ENCODE data around the gene CFAP299. TPM values are rescaled to one million over a fixed set of nuclear protein-coding genes. Genes with fewer than 3 reads are reported as not detected.
"Not testable (repeated sequence)": the region's sequence is repeated elsewhere in the genome, so short reads cannot be mapped to it uniquely, and the experiment has no call there.

The CFAP299 gene
- total RNA-seq, 1 donor from 2014 or later: not detected

DNA sequence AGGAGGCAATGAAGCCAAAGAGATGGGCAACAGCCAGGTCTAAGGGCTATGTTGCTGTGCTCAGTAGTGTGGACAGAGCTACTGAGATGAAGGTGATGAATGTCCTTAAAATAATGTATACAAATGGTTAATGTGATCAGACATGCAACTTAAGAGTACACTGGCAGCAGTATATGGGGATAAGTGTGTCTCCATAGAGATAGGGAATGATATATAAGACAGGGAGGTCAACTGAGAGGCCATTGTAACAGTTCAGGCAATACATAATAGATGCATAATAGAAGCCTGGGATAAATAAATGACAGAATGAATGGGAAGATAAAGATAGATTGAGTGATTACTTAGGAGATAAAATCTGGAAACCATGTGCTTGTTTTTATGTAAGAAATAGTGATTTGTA lies 250.0 kb downstream of the CFAP299 start:
- intact Hi-C loops (cut with micrococcal nuclease): no loop called here

DNA sequence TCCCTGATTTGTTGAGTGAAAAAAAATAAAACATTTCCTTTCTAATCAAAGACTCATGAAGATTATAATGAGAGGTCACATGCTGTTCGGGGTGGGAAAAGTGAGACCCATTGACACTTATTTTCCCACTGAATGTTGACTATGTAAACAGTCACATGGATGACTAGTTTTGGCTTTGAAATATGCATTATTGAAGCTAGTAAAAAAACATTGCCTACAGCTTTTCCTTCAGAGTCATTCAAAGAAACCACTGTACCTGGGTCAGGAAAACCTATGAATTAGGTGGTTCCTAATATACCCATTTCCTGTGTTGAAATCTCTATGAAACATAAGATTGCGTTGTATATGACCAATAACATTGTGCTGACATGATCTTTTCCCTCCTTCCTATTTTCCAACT lies 251.2 kb downstream of the CFAP299 start:
- intact Hi-C loops (cut with micrococcal nuclease): no loop called here

DNA sequence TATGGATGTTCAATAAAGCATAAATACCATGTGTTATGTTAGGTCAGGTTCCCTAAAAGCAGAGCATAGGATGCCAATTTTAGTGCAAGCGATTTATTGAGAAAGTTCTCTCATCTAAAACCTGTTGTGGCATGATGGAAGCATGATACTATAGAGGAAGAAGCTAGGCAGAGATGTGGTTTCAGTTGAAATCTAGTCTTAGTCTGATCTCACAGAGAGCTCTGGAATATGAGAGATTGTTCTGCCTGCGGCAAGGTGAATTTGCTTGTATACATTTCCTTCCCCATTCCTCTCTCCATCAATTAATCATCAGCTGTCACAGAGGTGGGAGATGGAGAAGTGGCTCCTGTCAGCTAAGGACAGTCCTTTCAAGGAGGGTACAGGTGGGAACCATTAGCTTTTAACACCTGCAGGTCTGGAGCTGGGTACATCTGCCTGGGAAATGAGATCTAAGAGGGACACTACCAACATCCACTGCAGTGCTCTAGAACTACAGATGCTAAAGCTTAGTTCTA lies 252.4 kb downstream of the CFAP299 start:
- intact Hi-C loops (cut with micrococcal nuclease): no loop called here

DNA sequence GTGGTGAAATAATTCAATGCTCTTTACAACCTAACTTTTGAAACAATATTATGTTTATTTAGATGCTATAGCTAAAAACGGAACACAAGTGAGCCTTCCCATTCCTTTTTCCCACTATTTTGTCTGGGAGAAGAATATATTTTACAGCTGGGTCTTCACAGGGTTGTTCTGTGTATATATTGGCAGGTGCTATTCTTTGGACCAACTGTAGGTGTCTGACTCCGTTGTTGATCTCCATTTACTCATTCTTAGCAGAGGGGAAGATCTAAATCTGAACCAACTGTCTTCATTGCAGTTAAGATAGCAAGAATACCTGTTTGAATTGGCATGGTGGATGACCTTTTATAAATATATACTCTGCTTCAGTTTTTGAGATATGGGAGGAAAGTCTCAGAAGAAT lies 257.4 kb downstream of the CFAP299 start:
- intact Hi-C loops (cut with micrococcal nuclease): loop anchor here (10.0 kb wide), 1 partner anchor 228 kb away; no protein-coding TSS in a partner anchor

DNA sequence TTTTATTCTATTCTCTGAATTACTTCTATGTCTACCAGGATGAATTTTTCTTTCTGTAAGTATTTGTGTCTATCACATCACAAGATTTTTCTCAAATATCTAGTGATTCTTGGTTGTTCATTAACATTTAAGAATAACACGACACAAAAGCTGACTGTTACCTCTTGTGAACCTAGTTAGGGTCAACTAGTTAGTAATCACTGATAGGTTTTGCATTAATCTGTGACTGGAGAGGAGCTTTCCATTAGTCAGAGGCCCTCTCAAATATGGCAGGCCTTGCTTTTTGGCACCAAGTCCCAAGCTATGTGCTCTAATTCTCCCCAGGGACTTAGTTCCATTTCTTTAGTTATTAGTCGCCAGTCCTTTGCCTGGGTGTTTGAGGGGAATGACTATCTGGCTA lies 259.2 kb downstream of the CFAP299 start:
- intact Hi-C loops (cut with micrococcal nuclease): loop anchor here (10.0 kb wide), 1 partner anchor 230 kb away; no protein-coding TSS in a partner anchor

DNA sequence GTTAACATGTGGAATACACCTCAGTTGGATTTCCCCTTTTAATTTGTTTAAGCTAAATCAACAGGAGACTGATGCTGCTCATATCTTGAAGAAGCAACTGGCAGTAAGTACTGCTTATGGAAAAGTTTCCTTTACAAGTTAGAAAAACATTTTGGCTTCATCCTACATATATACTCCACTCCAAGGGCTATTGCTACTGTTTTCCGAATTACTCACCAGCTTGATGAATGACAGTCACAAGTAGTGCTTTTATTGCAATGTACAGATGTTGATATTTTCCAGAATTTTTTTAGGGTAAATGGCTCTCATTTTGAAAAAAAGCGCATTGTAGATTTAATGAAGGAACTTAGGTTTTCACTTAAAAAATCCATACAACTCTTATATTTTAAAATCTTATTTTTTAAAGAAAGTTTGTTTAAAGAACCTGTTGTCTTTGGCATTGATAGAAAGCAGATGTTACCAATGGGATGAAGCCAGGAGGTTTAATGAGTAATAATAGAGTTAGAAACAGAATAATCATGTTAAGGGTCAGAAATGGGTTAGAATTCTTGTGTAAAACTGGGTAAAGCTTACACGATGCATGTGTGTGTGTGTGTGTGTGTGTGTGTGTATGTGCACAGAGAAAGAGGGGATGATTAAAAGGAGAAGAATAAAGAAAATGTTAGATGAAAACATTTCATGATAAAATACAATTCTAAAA lies 272.9 kb downstream of the CFAP299 start:
- intact Hi-C loops (cut with micrococcal nuclease): no loop called here

DNA sequence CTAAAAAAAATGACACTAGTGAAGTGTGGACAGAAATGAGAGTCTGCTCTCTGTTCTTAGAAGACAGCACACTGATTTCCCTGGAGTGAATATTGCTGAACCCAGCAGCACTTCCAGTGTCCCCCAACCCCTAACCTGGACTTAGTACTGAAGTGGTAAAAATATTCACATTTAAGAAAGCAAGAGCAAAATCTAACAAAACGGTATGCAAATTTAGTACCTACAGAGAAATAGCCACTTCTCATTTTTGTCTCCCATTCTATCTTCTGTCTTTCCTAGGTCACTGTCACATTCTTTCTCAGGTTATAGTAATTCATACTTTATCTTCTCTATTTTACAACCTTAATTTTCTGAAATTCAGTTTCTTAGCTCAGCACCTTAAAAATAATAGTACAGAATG lies 274.7 kb downstream of the CFAP299 start:
- intact Hi-C loops (cut with micrococcal nuclease): no loop called here

DNA sequence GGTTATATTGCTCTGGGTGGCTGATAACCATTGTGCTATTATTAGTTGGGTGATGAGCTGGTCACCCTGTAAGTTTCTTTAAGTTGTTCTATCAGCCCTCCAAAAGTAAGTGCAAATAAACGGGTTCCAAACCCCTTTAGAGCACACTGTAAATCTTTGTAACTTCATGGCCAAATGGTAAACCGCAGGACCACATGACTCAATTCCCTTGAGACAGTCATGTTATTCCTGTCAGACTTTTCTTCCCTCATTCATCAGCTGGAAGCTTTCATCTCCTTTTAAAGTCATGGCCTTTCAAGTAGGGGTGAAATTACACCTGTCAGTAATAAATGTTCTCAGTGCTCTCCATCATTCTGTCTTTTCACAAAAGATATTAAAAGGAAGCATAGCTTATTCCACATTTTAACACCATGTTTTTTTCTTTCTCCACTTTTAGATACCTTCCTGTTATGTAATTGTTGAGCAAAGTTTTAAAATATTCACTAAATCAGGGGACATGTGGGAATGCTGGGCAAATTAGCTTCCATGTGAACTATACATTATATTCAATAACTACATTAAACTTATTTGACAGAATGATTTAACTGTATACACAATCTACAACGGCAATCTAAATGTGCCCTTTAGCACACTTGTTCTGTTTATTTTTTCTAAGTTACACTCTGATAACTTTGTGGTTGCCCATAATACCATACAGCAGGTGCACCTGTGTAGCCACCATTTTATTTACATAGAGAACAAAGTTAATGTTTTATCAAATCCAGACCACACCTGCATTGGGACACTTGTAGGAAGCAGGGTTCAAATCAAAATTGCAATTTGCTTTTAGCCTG lies 275.5 kb downstream of the CFAP299 start:
- intact Hi-C loops (cut with micrococcal nuclease): no loop called here

DNA sequence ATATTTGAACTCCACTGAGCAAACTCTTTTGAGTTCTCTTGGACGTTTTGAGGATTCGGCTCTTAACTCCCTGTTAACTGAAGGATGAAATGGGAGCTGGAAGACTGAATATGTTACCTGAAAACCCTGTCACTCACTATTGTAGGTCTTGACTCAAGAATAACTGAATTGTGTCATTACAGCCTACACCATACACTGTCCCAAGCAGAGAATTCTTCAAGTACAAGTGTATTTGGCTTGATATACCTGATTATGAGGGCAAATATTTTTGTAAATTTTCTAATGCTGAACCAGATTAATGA lies 276.1 kb downstream of the CFAP299 start:
- intact Hi-C loops (cut with micrococcal nuclease): no loop called here

DNA sequence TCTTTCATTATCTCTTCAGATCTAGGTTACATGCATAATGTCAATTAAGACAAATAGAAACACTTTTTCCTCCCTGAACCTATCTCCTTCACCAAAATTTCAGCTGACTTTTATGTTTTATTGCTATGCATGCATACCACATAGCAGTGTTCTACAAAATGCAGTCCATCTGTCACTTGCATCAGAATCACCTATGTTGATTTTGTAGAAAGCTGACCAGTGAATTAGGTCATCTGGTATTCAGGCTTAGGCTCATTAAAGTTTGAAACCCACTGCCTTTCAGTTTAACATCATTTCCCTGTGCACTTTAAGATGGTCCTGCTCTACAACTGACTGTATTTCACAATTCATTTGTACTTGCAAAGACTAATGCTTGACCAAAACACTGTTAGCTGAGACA lies 277.9 kb downstream of the CFAP299 start:
- intact Hi-C loops (cut with micrococcal nuclease): no loop called here

DNA sequence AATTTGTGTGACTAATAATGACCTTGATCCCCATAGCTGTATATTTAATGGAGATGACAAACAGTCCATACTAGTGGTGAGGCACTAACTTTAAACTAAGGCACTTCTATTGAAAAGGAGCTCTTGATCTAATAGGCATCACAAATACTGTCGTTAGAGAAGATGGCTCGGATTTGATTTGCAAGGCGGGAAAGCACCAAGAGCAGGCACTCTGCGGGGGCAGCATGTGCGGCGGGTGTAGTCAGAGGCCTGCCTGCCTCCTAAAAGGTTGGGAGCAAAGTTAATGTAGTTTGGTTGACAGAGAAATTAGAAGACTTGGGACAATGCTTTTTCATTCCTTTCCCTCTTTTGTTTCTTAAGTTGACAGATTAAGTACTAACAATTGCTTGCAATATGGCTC lies 278.8 kb downstream of the CFAP299 start:
- intact Hi-C loops (cut with micrococcal nuclease): no loop called here

DNA sequence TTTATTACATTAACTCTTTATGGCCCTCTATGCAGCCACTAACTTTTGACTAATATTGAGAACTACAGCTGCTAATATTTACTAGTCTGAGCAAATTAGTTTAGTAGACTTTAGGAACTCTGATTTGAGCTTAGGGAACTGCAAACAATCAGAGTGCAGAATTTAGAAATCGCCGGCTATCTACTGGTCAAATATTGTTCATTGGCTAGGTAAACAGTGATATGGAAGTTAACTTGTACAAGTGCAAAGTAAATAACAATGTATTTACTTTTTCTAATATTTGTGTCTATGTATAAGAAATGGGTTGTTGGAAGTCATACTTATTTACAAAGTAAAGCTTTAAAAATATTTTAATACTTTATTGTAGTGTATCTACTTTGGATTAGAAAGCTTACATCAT lies 279.6 kb downstream of the CFAP299 start:
- intact Hi-C loops (cut with micrococcal nuclease): no loop called here

DNA sequence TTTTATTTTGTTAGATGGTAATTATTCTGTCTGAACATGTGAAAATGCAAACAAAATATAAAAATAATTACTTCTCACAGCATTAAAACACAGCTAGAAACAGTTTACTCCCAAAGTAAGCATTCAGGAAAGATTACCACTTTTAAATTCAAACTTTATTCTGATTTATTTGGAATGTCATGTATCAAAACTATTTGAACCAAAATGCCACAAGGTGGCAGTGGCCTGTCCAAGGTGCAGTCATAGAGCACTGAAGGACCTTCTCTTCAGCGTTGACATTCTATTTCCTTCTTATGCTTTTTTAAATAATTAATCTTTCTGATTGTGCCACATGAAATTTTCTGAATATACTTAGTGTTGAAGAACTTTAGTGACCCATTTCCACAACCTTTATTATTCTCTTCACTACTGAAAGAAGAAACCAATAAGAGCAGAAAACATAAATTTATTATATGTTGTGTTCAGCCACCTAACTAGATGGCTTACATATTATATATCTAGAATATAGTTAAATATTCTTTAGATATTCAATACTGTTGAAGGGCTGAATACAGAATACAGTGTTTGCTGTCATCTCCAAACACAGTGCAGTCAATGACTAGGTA lies 283.6 kb downstream of the CFAP299 start:
- intact Hi-C loops (cut with micrococcal nuclease): no loop called here

DNA sequence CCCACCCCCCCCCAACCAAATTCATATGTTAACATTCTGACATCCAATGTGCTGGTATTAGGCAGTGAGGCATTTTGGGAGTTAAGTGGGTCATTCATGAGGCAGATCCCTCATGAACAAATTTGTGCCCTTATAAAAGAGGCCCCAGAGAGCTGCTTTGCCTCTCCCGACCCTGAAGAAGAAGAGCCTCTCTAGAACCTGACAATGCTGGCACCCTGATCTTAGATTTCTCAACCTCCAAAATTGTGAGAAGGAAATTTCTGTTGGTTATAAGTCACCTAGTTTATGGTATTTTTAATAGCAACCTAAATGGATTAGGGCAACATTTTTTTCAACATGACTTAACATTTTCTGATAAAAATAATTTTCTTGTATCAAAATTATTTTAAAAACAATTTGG lies 296.3 kb downstream of the CFAP299 start:
- intact Hi-C loops (cut with micrococcal nuclease): no loop called here

DNA sequence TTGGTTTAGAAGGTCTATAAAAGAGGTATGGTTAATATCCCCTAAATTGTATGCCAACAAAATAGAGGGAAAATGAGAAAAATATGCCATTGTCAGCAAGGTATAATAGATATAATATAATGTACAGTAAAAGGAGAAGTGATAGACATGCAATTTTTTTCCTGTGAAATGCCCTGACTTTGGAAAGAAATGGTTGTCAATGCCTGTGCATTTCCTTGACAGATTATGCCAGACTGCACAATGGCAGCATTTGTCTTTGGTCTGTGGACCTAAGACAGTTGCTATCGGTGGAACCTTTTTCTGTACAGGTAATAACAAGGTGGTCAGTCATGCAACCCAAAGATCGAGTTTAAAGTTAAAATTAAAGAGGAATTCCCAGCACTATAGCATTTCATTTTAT lies 301.7 kb downstream of the CFAP299 start:
- intact Hi-C loops (cut with micrococcal nuclease): no loop called here

DNA sequence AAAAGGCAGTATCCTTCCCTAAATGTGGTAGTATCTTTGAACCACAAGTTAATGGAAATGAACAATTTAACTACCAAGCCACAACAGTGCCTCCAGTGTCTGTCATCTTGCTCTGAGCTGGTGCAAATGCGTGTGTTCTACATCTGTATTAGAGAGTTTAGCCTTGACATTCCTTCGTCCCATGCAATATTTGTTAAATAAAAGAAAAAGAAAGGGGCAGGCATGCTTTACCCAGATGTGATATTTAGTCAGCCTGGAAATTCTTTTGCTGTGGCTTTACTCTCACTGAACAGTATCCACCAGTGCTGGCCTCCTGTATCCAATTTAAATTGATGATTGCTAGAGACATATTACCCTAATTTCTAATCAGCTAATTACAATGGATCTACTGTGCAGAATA lies 310.5 kb downstream of the CFAP299 start:
- intact Hi-C loops (cut with micrococcal nuclease): no loop called here

DNA sequence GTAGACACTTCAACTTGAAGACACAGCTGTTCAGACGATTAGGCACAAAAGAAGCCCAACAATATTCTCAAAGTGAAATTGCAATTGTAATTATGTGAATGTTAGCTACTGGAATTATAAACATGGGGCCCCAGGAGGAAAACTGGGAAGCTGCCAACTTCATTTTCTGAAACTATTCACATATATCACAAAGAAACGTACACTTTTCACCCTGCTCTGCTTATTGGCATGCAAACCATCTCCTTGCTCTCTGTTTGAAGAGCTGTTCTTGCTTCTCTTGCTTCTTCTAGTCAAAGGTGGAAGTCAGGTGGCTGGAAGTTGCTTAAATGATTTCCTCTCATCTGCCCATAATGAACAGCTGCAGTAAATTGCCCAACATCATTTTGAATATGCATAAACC lies 320.1 kb downstream of the CFAP299 start:
- intact Hi-C loops (cut with micrococcal nuclease): no loop called here

DNA sequence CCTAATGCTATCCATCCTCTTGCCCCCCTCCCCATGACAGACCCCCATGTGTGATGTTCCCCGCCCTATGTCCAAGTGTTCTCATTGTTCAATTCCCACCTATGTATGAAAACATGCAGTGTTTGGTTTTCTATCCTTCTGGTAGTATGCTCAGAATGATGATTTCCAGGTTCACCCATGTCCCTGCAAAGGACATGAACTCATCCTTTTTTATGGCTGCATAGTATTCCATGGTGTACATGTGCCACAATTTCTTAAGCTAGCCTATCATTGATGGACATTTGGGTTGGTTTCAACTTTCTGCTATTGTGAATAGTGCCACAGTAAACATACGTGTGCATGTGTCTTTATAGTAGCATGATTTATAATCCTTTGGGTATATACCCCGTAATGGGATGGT lies 334.6 kb downstream of the CFAP299 start:
- intact Hi-C loops (cut with micrococcal nuclease): not testable (repeated sequence)

DNA sequence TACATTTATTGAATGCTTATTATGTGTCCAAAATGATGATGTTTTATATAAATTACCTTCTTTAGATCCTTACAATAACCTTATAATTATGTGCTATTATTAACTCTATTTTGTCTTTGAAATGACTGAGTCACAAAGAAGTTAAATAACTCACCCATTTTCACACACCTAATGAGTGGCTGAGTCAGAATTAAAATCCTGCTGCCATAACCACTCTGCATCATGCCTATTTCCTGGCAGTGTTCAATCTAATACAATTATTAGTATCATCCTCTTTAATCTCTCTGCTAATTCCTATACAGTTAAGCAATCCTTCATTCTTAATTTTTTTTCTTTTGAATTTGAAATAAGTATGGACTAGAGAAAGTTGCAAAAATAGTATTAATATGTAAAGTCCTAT lies 342.9 kb downstream of the CFAP299 start:
- intact Hi-C loops (cut with micrococcal nuclease): no loop called here

DNA sequence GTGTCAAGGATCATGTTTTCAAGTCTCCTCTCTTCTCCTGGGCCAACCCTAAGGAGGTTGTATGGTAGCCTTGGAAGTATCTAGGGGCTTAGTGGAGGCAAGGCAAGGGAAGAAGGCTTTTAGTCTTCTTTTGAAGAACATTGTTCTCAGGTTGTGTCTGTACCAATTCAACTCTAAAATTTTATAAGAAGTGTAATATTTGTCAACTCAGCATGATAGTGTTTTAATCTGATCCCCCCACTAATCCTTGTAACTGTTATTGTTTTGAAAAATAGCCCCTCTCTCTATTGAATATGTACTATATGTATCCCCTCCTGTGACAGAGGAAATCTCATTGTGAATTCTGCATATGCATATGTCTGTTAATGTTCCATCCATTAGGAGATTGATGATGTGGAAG lies 345.4 kb downstream of the CFAP299 start:
- intact Hi-C loops (cut with micrococcal nuclease): no loop called here

DNA sequence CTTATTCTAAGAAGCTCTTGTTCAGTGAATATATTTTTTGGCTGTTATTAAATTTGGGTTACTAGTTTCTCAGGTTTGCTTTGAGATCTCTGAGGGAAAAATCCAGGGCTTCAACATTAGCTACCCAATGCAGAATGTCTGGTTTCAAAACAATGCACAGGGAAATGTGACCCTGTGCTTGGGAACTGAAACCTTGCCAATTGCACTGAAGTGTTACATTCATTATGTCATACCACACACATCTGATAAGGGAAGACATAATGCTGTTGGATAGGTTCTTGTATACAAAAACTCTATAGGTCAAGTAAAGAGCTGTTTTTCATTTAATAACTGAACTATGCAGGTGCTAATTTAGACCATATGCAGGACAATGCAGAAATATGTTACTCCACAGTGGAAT lies 349.7 kb downstream of the CFAP299 start:
- intact Hi-C loops (cut with micrococcal nuclease): no loop called here

DNA sequence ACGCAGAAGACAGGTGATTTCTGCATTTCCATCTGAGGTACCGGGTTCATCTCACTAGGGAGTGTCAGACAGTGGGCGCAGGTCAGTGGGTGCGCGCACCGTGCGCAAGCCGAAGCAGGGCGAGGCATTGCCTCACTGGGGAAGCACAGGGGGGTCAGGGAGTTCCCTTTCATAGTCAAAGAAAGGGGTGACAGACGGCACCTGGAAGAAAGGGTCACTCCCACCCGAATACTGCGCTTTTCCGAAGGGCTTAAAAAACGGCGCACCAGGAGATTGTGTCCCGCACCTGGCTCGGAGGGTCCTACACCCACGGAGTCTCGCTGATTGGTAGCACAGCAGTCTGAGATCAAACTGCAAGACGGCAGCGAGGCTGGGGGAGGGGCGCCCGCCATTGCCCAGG lies 352.2 kb downstream of the CFAP299 start:
- intact Hi-C loops (cut with micrococcal nuclease): not testable (repeated sequence)

Data from T-helper 1 cell treated with Interleukin-12 subunit alpha and Interleukin-12 subunit beta and Interleukin-4 antibody, amounts not matched to agents 30 ng/mL and 1 ng/mL, for 36 hours (primary cell).